Activated CD4-positive, alpha-beta T cell treated with anti-CD3 and anti-CD28 coated beads for 36 hours (primary cell): ENCODE measurements around the gene ACADSB. TPM values are rescaled to one million over a fixed set of nuclear protein-coding genes. Genes with fewer than 3 reads are reported as not detected.

Experiments
- ATAC-seq: fragments of 200-7000 bp; cut with Tn5 transposase; one replicate; pipeline ENCODE4 v1.10.0; 2021; ENCODE audit warnings: mild to moderate bottlenecking, moderate library complexity
- CTCF ChIA-PET: fragments of 350-600 bp; sonication (Branson Sonifier 250); formaldehyde crosslinking; loops from one replicate; lab custom pipeline; 2021; ENCODE audit warnings: antibody characterized with exemption; lab: Charles Lee
- POLR2A ChIA-PET: fragments of 350-600 bp; sonication (Branson Sonifier 250); formaldehyde crosslinking; loops from one replicate; lab custom pipeline; 2021; ENCODE audit warnings: antibody characterized with exemption, inconsistent platforms; lab: Charles Lee
- DNase-seq: peaks from one replicate; pipeline ENCODE4 v3.0.0-alpha.2; 2020
- H3K27ac Mint-ChIP-seq: one replicate; pipeline ENCODE4 v1.8.0; 2021; ENCODE audit warnings: mixed read lengths
- H3K27me3 Mint-ChIP-seq: one replicate; pipeline ENCODE4 v1.8.0; 2021; ENCODE audit warnings: mixed read lengths
- H3K36me3 Mint-ChIP-seq: one replicate; pipeline ENCODE4 v1.8.0; 2021; ENCODE audit warnings: low read depth, mixed read lengths
- H3K4me1 Mint-ChIP-seq: one replicate; pipeline ENCODE4 v1.8.0; 2021; ENCODE audit warnings: mixed read lengths
- H3K4me3 Mint-ChIP-seq: one replicate; pipeline ENCODE4 v1.8.0; 2021; ENCODE audit warnings: mild to moderate bottlenecking, moderate library complexity, mixed read lengths
- H3K9me3 Mint-ChIP-seq: one replicate; pipeline ENCODE4 v1.8.0; 2021; ENCODE audit warnings: low read depth, mixed read lengths
- intact Hi-C, 2 experiments: fragments of 100-400 bp; cut with DNase I in 1 of 2; cut with micrococcal nuclease in 1 of 2; formaldehyde crosslinking; loops; one replicate each; pipeline versions ENCODE4 v1.14.2 to v1.15.1; 2022 to 2024; cut with DNase I, micrococcal nuclease
- total RNA-seq, 2 experiments: library from RNA; stranded (reverse); gene quantifications; one replicate each; pipeline ENCODE4 v1.2.3, GENCODE V29; 2021

Gene ACADSB
- total RNA-seq = 10 to 100 TPM; 24.0 to 25.5 TPM

GRCh38 chr10:123008355-123009104, at the start of gene ACADSB, which contains the start of gene IKZF5:
Gene ACADSB (plus strand): TSS chr10:123009006. CDS start chr10:123009030, 24 bp downstream.
Gene IKZF5 (minus strand): TSS chr10:123008795. CDS start chr10:122998625, 10,170 bp downstream.
- DNase-seq (peak; percentile 98), ATAC-seq (peak; percentile 87)
- H3K4me1 Mint-ChIP-seq = peaks cover 43% of the 10 kb centered on the region
- intact Hi-C loops = loop anchor here (1.0 to 10.0 kb wide), 10 partner anchors 28 to 1453 kb away; partner anchors contain the start of genes BUB3 (in 2 of the 2), C10orf88 (in 2 of the 2), FAM24B (in 2 of the 2) and PLEKHA1 (in 2 of the 2)
- peak within 1 kb of the TSS; percentile 95 for H3K4me3 Mint-ChIP-seq
- CTCF ChIA-PET = interaction anchor here (0.5 to 2.9 kb wide), 3 partner anchors 17 to 149 kb away, joined by 3 to 19 read pairs (median 3); partner anchors contain the start of gene PSTK
- H3K36me3 Mint-ChIP-seq = peaks cover 11% of the 10 kb centered on the region
- POLR2A ChIA-PET = interaction anchor here (1.5 kb wide), 1 partner anchor 28 kb away, joined by 5 read pairs; the partner anchor contains the start of gene PSTK
- no peaks in the 10 kb centered on the region for H3K27me3 Mint-ChIP-seq
- H3K27ac Mint-ChIP-seq = peak within 1 kb of the TSS; percentile 99
- no peaks in the 10 kb centered on the region for H3K9me3 Mint-ChIP-seq

- CTCF ChIA-PET = no interaction called here
- peaks cover 8% of the 10 kb centered on the region for H3K27me3 Mint-ChIP-seq
- POLR2A ChIA-PET = no interaction called here
- H3K4me3 Mint-ChIP-seq = no peak overlapping the region
- peaks cover 18% of the 10 kb centered on the region for H3K9me3 Mint-ChIP-seq
- H3K27ac Mint-ChIP-seq = no peak overlapping the region
- H3K4me1 Mint-ChIP-seq = no peaks in the 10 kb centered on the region
- intact Hi-C loops = no loop called here
- ATAC-seq = peak; percentile 23
- DNase-seq = no peak
- peaks cover 9% of the 10 kb centered on the region for H3K36me3 Mint-ChIP-seq
These were observed 46.4 kb upstream of the ACADSB start for GRCh38 chr10:122962405-122962804.

DNA sequence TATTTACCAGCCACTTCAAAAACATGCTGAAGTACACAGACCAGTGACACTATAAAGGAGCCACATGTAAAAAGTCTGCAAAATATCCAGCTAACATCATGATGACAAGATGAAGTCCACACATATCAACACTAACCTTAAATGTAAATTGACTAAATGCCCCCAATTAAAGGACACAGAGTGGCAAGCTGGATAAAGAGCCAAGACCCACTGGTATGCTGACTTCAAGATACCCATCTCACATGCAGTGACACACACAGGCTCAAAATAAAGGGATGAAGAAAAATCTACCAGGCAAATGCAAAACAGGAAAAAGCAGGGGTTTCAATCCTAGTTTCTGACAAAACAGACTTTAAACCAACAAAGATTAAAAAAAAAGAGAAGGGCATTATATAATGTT, 41.9 kb upstream of the ACADSB start:
- Mint-ChIP-seq H3K4me3 (no peak overlapping the region), H3K27ac (no peak overlapping the region), H3K36me3 (peaks cover 9% of the 10 kb centered on the region), H3K4me1 (no peaks in the 10 kb centered on the region), H3K9me3 (peaks cover 34% of the 10 kb centered on the region), H3K27me3 (peaks cover 11% of the 10 kb centered on the region)
- DNase-seq = no peak
- intact Hi-C loops = no loop called here
- ChIA-PET POLR2A (no interaction called here), CTCF (no interaction called here)
- ATAC-seq = no peak

GRCh38 chr10:122968698-122969097, 40.1 kb upstream of the ACADSB start:
- no peaks in the 10 kb centered on the region for H3K4me1 Mint-ChIP-seq
- H3K9me3 Mint-ChIP-seq = peaks cover 34% of the 10 kb centered on the region
- H3K36me3 Mint-ChIP-seq = peaks cover 9% of the 10 kb centered on the region
- no peak for ATAC-seq
- no peak overlapping the region for H3K4me3 Mint-ChIP-seq
- CTCF ChIA-PET = no interaction called here
- peaks cover 5% of the 10 kb centered on the region for H3K27me3 Mint-ChIP-seq
- intact Hi-C loops = no loop called here
- no peak overlapping the region for H3K27ac Mint-ChIP-seq
- no peak for DNase-seq
- POLR2A ChIA-PET = no interaction called here

GRCh38 chr10:122974023-122974422, 34.8 kb upstream of the ACADSB start:
- POLR2A ChIA-PET = no interaction called here
- intact Hi-C loops = no loop called here
- no peaks in the 10 kb centered on the region for H3K27me3 Mint-ChIP-seq

GRCh38 chr10:122974543-122975064, 34.2 kb upstream of the ACADSB start:
- DNase-seq (no peak), ATAC-seq (no peak)
- Mint-ChIP-seq H3K36me3 (no peaks in the 10 kb centered on the region), H3K9me3 (no peaks in the 10 kb centered on the region), H3K4me3 (no peak overlapping the region), H3K4me1 (peaks cover under 1% of the 10 kb centered on the region), H3K27ac (no peak overlapping the region), H3K27me3 (no peaks in the 10 kb centered on the region)
- POLR2A ChIA-PET = no interaction called here
- intact Hi-C loops = no loop called here
- CTCF ChIA-PET = no interaction called here

More at GRCh38 chr10:122974023-122974422, 34.8 kb upstream of the ACADSB start:
- no peaks in the 10 kb centered on the region for H3K36me3 Mint-ChIP-seq
- CTCF ChIA-PET = no interaction called here
- no peak overlapping the region for H3K27ac Mint-ChIP-seq
- no peak for ATAC-seq
- no peak overlapping the region for H3K4me3 Mint-ChIP-seq
- DNase-seq = no peak
- peaks cover 3% of the 10 kb centered on the region for H3K9me3 Mint-ChIP-seq
- H3K4me1 Mint-ChIP-seq = no peaks in the 10 kb centered on the region

DNA sequence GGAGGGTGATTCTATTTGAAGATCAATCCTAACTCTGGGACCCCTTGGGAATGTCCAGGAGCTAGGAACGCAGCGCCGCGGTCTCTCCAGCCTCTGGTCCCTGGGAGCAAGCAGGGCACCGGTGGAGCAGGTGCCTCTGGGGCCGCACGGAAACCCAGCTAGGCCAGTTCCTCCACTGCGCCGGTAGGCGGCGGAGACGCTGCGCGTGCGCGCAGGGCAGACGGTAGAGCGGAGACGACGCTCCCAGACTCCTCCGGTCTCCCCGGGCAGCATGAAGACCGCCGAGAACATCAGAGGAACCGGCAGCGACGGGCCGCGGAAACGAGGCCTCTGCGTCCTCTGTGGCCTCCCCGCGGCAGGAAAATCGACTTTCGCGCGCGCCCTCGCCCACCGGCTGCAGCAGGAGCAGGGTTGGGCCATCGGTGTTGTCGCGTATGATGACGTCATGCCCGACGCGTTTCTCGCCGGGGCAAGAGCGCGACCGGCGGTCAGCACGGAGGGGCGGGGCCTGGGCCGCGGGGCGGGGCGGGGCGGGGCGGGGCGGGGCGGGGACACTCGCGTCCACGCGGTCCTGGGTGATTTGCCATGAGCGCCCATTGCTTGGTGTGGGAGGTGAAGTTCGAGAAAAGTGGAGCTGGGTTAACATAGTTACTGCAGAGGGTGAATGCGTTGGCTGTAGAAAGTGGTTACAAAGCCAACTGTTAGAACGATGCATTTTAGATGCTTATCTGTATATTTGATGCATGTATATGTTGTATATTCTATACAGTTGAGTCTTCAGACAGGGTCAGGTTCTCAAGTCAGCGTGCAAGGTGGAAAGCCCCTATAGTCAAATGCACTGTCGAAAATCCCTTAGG, 28.4 kb upstream of the ACADSB start, which contains the start of gene PSTK:
PSTK (plus strand) TSS at position 193 of the 857 bp plus-strand sequence; CDS start at position 272, 79 bp downstream.
- Mint-ChIP-seq H3K27ac (peak within 1 kb of the TSS; percentile 94), H3K27me3 (no peaks in the 10 kb centered on the region), H3K4me1 (peaks cover 18% of the 10 kb centered on the region), H3K9me3 (no peaks in the 10 kb centered on the region), H3K4me3 (peak within 1 kb of the TSS; percentile 80), H3K36me3 (no peaks in the 10 kb centered on the region)
- ChIA-PET CTCF (interaction anchor here (0.6 to 3.3 kb wide), 16 partner anchors 10 to 408 kb away, joined by 3 to 25 read pairs (median 4); partner anchors contain the start of genes ACADSB, C10orf88 and IKZF5), POLR2A (interaction anchor here (0.6 to 1.5 kb wide), 2 partner anchors 28 to 30 kb away, joined by 3 to 5 read pairs; partner anchors contain the start of genes ACADSB and IKZF5)
- ATAC-seq = peak; percentile 98
- intact Hi-C loops = loop anchor here (1.0 kb wide), 4 partner anchors 26 to 174 kb away; partner anchors contain the start of genes C10orf88 (in 2 of the 2), IKZF5 (in 2 of the 2), BUB3 (in 1 of the 2) and FAM24B (in 1 of the 2)
- DNase-seq = peak; percentile 94

DNA sequence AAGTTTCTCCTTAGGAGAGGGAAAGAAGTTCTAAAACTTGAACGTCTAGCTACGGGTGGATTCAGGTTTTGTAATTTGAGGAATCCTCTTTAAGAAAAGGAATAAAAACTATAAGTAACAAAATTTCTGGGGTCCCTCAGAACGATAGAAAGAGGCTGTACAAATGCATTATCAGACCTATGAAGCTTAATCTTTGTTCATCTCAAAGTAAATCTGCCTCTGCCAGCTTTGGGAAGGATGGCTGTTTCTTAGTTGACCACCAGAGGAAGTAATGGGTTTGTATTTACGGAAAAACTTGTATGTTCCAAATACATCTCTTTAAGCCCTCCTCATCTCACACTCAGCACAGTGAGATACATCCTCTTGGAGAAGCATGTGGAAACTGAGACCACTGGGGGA, 27.7 kb upstream of the ACADSB start:
- intact Hi-C loops = no loop called here
- ChIA-PET POLR2A (interaction anchor here (1.5 kb wide), 1 partner anchor 27 kb away, joined by 5 read pairs; the partner anchor contains the start of genes ACADSB and IKZF5), CTCF (interaction anchor here (0.6 to 3.3 kb wide), 13 partner anchors 9 to 407 kb away, joined by 3 to 25 read pairs (median 4); partner anchors contain the start of genes ACADSB, C10orf88 and IKZF5)
- DNase-seq (no peak), ATAC-seq (no peak)
- Mint-ChIP-seq H3K27me3 (no peaks in the 10 kb centered on the region), H3K4me1 (peaks cover 18% of the 10 kb centered on the region), H3K9me3 (no peaks in the 10 kb centered on the region), H3K27ac (peak overlapping the region; percentile 94), H3K36me3 (no peaks in the 10 kb centered on the region), H3K4me3 (peak overlapping the region; percentile 80)

DNA sequence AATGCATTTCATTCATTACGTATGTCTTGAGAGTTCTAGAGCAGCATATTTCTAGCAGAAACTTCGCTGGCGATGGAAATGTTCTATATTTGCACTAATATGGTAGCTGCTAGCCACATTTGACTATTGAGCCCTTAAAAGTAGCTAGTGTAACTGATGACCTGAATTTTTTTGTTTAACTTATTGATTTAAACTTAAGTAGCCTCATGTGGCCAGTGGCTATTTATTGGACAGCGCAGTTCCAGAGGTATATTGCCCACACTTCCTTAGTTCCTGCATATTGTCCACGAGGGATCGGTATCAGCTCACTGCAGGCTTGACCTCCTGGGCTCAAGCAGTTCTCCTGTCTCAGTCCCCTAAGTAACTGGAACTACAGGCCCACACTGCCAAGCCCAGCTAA, 24.9 kb upstream of the ACADSB start:
- Mint-ChIP-seq H3K36me3 (peaks cover 6% of the 10 kb centered on the region), H3K27me3 (no peaks in the 10 kb centered on the region), H3K9me3 (no peaks in the 10 kb centered on the region), H3K27ac (no peak overlapping the region), H3K4me1 (peaks cover 20% of the 10 kb centered on the region), H3K4me3 (no peak overlapping the region)
- DNase-seq = no peak
- ATAC-seq = no peak
- ChIA-PET CTCF (interaction anchor here (1.0 to 2.0 kb wide), 4 partner anchors 12 to 24 kb away, joined by 3 to 5 read pairs (median 4); no protein-coding TSS in a partner anchor), POLR2A (no interaction called here)
- intact Hi-C loops = no loop called here

GRCh38 chr10:122984708-122985107, 24.1 kb upstream of the ACADSB start:
- H3K9me3 Mint-ChIP-seq = no peaks in the 10 kb centered on the region
- H3K4me1 Mint-ChIP-seq = peaks cover 19% of the 10 kb centered on the region
- POLR2A ChIA-PET = no interaction called here
- no peak for ATAC-seq
- no peaks in the 10 kb centered on the region for H3K27me3 Mint-ChIP-seq
- peaks cover 6% of the 10 kb centered on the region for H3K36me3 Mint-ChIP-seq
- no peak overlapping the region for H3K27ac Mint-ChIP-seq
- no peak overlapping the region for H3K4me3 Mint-ChIP-seq
- no peak for DNase-seq
- intact Hi-C loops = no loop called here
- CTCF ChIA-PET = interaction anchor here (1.2 to 2.0 kb wide), 3 partner anchors 11 to 23 kb away, joined by 3 to 5 read pairs (median 5); no protein-coding TSS in a partner anchor
